ENCODE measurements around the gene SMIM45.

SMIM45 gene

DNA sequence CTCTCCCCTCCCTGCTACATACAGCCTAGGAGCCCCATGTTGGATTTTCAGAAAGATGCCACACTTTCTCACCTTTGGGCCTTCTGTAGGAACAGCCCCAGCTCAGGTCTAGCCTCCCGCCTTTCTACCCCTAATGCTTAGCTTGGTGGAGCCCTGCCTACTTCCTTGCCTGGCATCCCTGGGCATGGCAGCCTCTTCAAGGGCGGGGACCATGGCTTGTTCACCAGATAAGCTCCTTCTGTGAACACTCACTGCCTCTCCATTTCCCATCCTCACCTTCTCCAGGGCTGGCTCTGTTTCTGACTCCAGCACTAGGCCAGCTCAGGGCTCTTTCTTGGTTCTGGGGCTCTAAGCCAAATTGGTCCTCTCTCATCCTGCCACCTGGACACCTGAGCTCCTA, 18.7 kb downstream of the SMIM45 start:
- Histone ChIP-seq H3K4me1 (ENCODE audit: insufficient read depth, low read length) (no peaks in the 10 kb centered on the region), H3K27ac (ENCODE audit: low read depth, low read length) (no peak overlapping the region), H3K36me3 (ENCODE audit: insufficient read depth, low read length) (no peaks in the 10 kb centered on the region), H3K9me3 (ENCODE audit: low read length) (no peaks in the 10 kb centered on the region), H3K27me3 (ENCODE audit: insufficient read depth, low read length, poor library complexity, severe bottlenecking) (peaks cover 8% of the 10 kb centered on the region), H3K4me3 (ENCODE audit: low read length) (no peak overlapping the region)
- peaks cover 9 to 34% of the 10 kb centered on the region in 2 donors for H3K27me3 Mint-ChIP-seq
- H3K4me3 Mint-ChIP-seq = no peak overlapping the region
- peaks cover 0 to 2% (median 2%) of the 10 kb centered on the region in 3 donors for H3K4me1 Mint-ChIP-seq
- H3K9me3 Mint-ChIP-seq = no peaks in the 10 kb centered on the region
- ChIA-PET CTCF (interaction anchor here (0.9 to 1.0 kb wide), 2 partner anchors 44 to 120 kb away, joined by 3 read pairs; partner anchors contain the start of genes NDUFA6 and TNFRSF13C), POLR2A (no interaction called here)
- H3K36me3 Mint-ChIP-seq = no peaks in the 10 kb centered on the region
- no peak overlapping the region for H3K27ac Mint-ChIP-seq
- no peak for DNase-seq

DNA sequence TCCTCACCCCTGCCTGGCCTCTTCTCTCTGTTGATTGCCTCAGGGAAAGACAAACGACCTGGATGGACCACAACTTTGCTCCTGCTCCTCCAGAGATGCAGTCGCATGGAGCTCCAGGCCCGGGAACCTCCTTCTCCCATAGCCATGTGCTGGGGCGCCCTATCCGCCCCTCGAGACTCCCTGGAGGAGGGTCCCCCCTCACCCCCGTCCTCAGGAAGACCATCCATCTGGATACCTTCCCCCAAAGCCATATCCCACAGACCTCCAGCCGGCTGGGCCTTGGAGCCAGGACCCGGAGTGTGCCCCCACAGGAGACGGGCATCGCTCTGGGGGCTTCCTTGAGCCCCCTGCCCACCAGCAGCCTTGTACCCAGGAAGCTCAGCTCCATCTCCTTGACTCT, 19.5 kb downstream of the SMIM45 start:
- Mint-ChIP-seq H3K9me3 (no peaks in the 10 kb centered on the region), H3K36me3 (no peaks in the 10 kb centered on the region), H3K4me3 (no peak overlapping the region), H3K27me3 (peaks cover 16 to 41% of the 10 kb centered on the region in 2 donors), H3K4me1 (peaks cover 4 to 8% (median 5%) of the 10 kb centered on the region in 3 donors), H3K27ac (no peak overlapping the region)
- H3K4me3 ChIP-seq (ENCODE audit: low read length) = no peak overlapping the region
- no peaks in the 10 kb centered on the region for H3K4me1 ChIP-seq (ENCODE audit: insufficient read depth, low read length)
- POLR2A ChIA-PET = no interaction called here
- no peak overlapping the region for H3K27ac ChIP-seq (ENCODE audit: low read depth, low read length)
- no peaks in the 10 kb centered on the region for H3K36me3 ChIP-seq (ENCODE audit: insufficient read depth, low read length)
- H3K27me3 ChIP-seq (ENCODE audit: insufficient read depth, low read length, poor library complexity, severe bottlenecking) = peaks cover 16% of the 10 kb centered on the region
- CTCF ChIA-PET = interaction anchor here (1.0 kb wide), 1 partner anchor 119 kb away, joined by 3 read pairs; the partner anchor contains the start of gene NDUFA6
- no peaks in the 10 kb centered on the region for H3K9me3 ChIP-seq (ENCODE audit: low read length)
- DNase-seq = no peak

DNA sequence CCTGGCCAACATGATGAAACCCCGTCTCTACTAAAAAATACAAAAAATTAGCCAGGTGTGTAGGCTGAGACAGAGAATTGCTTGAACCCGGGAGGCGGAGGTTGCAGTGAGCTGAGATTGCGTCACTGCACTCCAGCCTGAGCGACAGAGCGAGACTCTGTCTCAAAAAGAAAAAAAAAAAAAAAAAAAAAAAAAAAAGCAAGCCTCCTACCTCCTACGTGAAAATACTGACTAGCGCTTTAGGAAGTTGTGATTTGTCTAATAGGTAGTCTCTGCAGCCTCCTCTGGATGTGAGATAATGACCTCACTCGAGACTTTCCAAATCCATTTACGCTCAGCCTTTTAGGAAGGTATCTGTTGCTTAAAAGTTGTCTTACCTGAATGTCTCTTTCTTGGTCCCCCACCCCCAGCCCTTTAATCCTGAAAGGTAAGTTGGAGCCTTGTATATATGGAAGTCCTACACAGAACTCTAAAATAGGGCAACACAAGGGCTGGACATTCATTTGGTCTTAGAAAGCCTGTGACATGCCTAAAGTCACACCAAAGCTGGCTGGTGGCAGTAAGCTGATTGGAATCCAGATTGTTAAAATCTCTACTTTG, 22.8 kb downstream of the SMIM45 start:
- Histone ChIP-seq H3K27me3 (ENCODE audit: insufficient read depth, low read length, poor library complexity, severe bottlenecking) (peaks cover 25% of the 10 kb centered on the region), H3K4me1 (ENCODE audit: insufficient read depth, low read length) (peaks cover 4% of the 10 kb centered on the region), H3K4me3 (ENCODE audit: low read length) (no peak overlapping the region), H3K36me3 (ENCODE audit: insufficient read depth, low read length) (no peaks in the 10 kb centered on the region), H3K9me3 (ENCODE audit: low read length) (no peaks in the 10 kb centered on the region), H3K27ac (ENCODE audit: low read depth, low read length) (no peak overlapping the region)
- no peak for DNase-seq
- no peak overlapping the region for H3K27ac Mint-ChIP-seq
- H3K36me3 Mint-ChIP-seq = no peaks in the 10 kb centered on the region
- H3K4me3 Mint-ChIP-seq = peak overlapping the region in 1 of 7 donors; percentile 60
- peaks cover 32 to 69% of the 10 kb centered on the region in 2 donors for H3K27me3 Mint-ChIP-seq
- ChIA-PET POLR2A (no interaction called here), CTCF (interaction anchor here (1.5 kb wide), 1 partner anchor 17 kb away, joined by 4 read pairs; no protein-coding TSS in a partner anchor)
- H3K4me1 Mint-ChIP-seq = peaks cover 4 to 12% (median 8%) of the 10 kb centered on the region in 3 donors
- H3K9me3 Mint-ChIP-seq = no peaks in the 10 kb centered on the region

DNA sequence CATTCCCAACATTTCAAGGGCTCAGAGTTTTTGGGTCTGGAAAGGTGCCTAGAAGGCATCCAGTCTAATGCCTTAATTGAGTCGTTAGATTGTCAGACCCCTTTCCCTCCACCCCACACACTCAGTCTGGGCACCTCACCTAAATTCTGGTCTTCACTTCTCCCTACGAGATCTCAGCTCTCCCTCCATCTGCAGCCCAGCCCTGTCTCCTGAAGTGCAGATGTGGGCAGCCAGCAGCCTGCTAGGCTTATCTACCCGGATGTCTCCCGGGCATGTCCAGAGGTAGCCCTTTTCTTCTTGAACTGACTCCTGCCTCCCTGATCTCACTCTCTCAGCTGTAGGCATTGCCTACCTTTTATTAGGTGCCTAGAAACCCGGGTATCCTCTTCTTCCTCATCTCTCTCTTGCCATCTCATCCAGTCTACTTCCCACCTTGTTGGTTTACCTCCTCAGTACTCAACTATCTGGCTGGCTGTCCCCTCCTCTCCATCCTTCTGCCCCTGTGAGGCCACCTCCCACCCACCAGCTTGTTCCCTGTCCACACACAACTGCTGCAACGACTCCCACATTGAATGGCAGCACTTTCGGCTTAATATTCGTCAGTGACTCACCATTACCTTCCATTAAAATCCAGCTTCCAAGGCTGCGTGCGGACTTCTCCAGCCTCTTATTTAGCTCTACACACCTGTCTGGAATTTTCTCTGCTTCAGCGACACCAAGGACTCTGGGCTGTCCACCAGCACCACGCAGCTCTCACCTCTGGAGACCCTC, 23.5 kb downstream of the SMIM45 start:
- H3K27me3 ChIP-seq (ENCODE audit: insufficient read depth, low read length, poor library complexity, severe bottlenecking) = peaks cover 25% of the 10 kb centered on the region
- no peak for DNase-seq
- Mint-ChIP-seq H3K36me3 (no peaks in the 10 kb centered on the region), H3K4me3 (peak overlapping the region; percentile 21 to 91 (median 72)), H3K27me3 (peaks cover 32 to 67% of the 10 kb centered on the region in 2 donors), H3K4me1 (peaks cover 4 to 12% (median 8%) of the 10 kb centered on the region in 3 donors), H3K27ac (no peak overlapping the region), H3K9me3 (no peaks in the 10 kb centered on the region)
- H3K27ac ChIP-seq (ENCODE audit: low read depth, low read length) = no peak overlapping the region
- H3K36me3 ChIP-seq (ENCODE audit: insufficient read depth, low read length) = no peaks in the 10 kb centered on the region
- H3K4me3 ChIP-seq (ENCODE audit: low read length) = no peak overlapping the region
- CTCF ChIA-PET = interaction anchor here (1.5 kb wide), 1 partner anchor 17 kb away, joined by 4 read pairs; no protein-coding TSS in a partner anchor
- H3K9me3 ChIP-seq (ENCODE audit: low read length) = no peaks in the 10 kb centered on the region
- peaks cover 4% of the 10 kb centered on the region for H3K4me1 ChIP-seq (ENCODE audit: insufficient read depth, low read length)
- POLR2A ChIA-PET = no interaction called here

DNA sequence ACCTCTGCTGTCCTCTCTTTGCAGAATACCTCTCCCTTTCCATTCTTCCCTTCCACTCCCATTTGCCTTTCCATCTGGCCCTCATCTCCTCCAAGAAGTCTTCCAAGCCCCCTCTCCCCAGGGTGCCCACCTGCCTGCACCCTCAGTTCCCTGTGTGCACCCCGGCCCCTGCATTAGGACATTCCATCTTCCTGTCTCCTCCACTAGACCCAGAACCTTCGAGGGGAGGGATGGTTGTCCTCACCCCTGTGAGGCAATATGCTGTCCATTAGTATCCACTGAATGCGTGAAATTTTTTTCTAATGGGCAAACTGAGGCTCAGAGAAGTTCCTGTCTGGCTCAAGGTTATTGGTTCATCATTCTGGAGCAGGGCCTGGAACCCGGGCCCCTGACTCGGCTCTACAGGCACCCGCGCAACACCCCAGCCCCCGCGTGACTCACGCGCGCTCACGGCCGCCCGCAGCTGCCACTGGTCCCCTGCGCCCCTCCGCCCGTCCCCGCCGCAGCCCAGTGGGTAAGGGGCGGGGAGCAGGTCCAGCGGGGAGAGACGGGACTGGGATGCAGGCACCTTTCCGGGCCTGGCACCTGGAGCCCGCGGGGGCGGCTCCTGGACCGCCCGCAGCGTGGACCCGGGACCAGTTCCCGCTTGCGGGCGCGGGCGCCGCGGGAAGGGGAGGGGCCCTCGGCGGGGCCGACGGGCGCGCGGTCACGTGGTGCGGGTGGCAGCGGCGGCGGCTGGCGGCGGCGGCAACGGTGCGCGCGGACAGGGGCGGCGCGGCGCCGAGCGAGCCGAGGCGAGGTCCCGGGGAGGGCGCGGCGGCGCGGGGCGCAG, 24.3 kb downstream of the SMIM45 start:
- H3K4me1 ChIP-seq (ENCODE audit: insufficient read depth, low read length) = peaks cover 4% of the 10 kb centered on the region
- no peak overlapping the region for H3K4me3 ChIP-seq (ENCODE audit: low read length)
- H3K27me3 Mint-ChIP-seq = peaks cover 30 to 60% of the 10 kb centered on the region in 2 donors
- H3K4me3 Mint-ChIP-seq = peak overlapping the region; percentile 58 to 91 (median 72)
- DNase-seq = peak; percentile 22 to 54 (median 26)
- H3K9me3 ChIP-seq (ENCODE audit: low read length) = no peaks in the 10 kb centered on the region
- CTCF ChIA-PET = interaction anchor here (1.5 kb wide), 1 partner anchor 18 kb away, joined by 4 read pairs; no protein-coding TSS in a partner anchor
- H3K27me3 ChIP-seq (ENCODE audit: insufficient read depth, low read length, poor library complexity, severe bottlenecking) = peaks cover 25% of the 10 kb centered on the region
- H3K36me3 Mint-ChIP-seq = no peaks in the 10 kb centered on the region
- peak overlapping the region in 1 of 8 donors; percentile 20 for H3K27ac Mint-ChIP-seq
- peaks cover 4 to 12% (median 8%) of the 10 kb centered on the region in 3 donors for H3K4me1 Mint-ChIP-seq
- H3K27ac ChIP-seq (ENCODE audit: low read depth, low read length) = no peak overlapping the region
- no peaks in the 10 kb centered on the region for H3K9me3 Mint-ChIP-seq
- H3K36me3 ChIP-seq (ENCODE audit: insufficient read depth, low read length) = no peaks in the 10 kb centered on the region
- POLR2A ChIA-PET = no interaction called here

DNA sequence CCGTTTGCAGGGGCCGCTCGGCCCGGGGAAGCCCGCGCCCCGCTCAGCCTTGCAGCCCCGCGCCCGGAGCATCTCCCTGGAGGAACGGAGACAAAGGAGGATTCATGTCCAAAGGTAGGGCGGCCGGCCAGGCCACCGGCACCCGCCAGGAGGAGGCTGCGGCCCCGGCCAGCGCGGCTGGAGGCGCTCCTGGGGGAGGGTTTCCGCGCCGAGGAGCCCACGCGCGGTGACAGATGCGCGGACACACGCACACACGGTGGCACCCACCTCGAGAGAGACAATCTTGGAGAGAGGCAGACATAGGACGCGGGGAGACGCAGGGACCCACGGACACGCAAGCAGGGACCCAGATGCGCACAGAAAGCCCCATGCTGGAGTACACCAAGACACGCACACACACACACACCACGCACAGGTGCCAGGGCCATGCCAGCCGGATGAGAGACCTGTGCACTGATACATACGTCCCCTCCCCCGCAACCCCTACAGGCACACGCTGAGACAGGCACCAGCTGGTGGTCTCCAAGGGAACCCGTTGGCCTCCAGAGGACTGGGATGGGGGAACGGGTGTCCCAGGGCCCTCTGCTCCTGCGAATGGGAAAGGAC, 25.1 kb downstream of the SMIM45 start:
- H3K4me1 ChIP-seq (ENCODE audit: insufficient read depth, low read length) = peaks cover 4% of the 10 kb centered on the region
- Mint-ChIP-seq H3K4me3 (peak overlapping the region in 6 of 7 donors; percentile 24 to 88 (median 60)), H3K9me3 (no peaks in the 10 kb centered on the region), H3K4me1 (peaks cover 4 to 12% (median 8%) of the 10 kb centered on the region in 3 donors), H3K36me3 (no peaks in the 10 kb centered on the region), H3K27me3 (peaks cover 30 to 58% of the 10 kb centered on the region in 2 donors), H3K27ac (no peak overlapping the region)
- POLR2A ChIA-PET = no interaction called here
- H3K27me3 ChIP-seq (ENCODE audit: insufficient read depth, low read length, poor library complexity, severe bottlenecking) = peaks cover 25% of the 10 kb centered on the region
- no peaks in the 10 kb centered on the region for H3K36me3 ChIP-seq (ENCODE audit: insufficient read depth, low read length)
- no peaks in the 10 kb centered on the region for H3K9me3 ChIP-seq (ENCODE audit: low read length)
- peak overlapping the region; percentile 43 for H3K4me3 ChIP-seq (ENCODE audit: low read length)
- CTCF ChIA-PET = interaction anchor here (1.4 kb wide), 1 partner anchor 9 kb away, joined by 3 read pairs; no protein-coding TSS in a partner anchor
- DNase-seq = no peak
- H3K27ac ChIP-seq (ENCODE audit: low read depth, low read length) = no peak overlapping the region

DNA sequence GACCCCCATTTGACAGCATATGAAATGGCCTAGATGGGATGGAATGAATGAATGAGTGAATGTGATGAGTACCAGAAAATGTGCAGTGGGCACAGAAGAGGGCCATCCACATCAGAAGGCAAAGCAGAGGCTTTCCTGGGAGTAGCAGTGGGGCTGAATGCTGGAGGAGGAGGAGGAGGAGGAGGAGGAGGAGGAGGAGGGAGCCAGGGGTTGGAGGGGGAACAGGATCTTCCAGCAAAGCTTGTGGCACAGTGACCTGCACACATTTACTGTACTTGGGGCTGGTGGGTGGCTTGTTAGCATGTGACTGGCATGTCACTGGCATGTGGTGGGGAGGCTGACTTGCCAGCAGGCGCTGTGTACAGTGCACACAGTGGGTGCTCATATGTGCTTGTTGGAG, 26.8 kb downstream of the SMIM45 start:
- Histone ChIP-seq H3K27me3 (ENCODE audit: insufficient read depth, low read length, poor library complexity, severe bottlenecking) (peaks cover 18% of the 10 kb centered on the region), H3K9me3 (ENCODE audit: low read length) (no peaks in the 10 kb centered on the region), H3K27ac (ENCODE audit: low read depth, low read length) (no peak overlapping the region), H3K36me3 (ENCODE audit: insufficient read depth, low read length) (no peaks in the 10 kb centered on the region), H3K4me1 (ENCODE audit: insufficient read depth, low read length) (peaks cover 4% of the 10 kb centered on the region), H3K4me3 (ENCODE audit: low read length) (no peak overlapping the region)
- H3K4me1 Mint-ChIP-seq = peaks cover 4 to 12% (median 8%) of the 10 kb centered on the region in 3 donors
- POLR2A ChIA-PET = no interaction called here
- H3K27ac Mint-ChIP-seq = peak overlapping the region in 1 of 8 donors; percentile 61
- no peaks in the 10 kb centered on the region for H3K9me3 Mint-ChIP-seq
- peaks cover 28 to 49% of the 10 kb centered on the region in 2 donors for H3K27me3 Mint-ChIP-seq
- CTCF ChIA-PET = no interaction called here
- H3K36me3 Mint-ChIP-seq = no peaks in the 10 kb centered on the region
- DNase-seq = no peak
- H3K4me3 Mint-ChIP-seq = peak overlapping the region in 2 of 7 donors; percentile 7 to 30
